ENCODE data around the gene TAB2. TPM values are rescaled to one million over a fixed set of nuclear protein-coding genes. Genes with fewer than 3 reads are reported as not detected.

The TAB2 gene
- total and polyA plus RNA-seq, 9 of the 15 experiments (the other 6 are each of a cell fraction or from before 2014, with no cell fraction given): 9.1 to 38.3 (median 18.6) TPM

GRCh38 chr6:149268768-149269167, 48.7 kb upstream of the TAB2 start:
- in situ Hi-C loops (cut with MboI): no loop called here
- FAIRE-seq: no peak
- CTCF ChIA-PET (ENCODE audit: low intra/inter-chr PET ratio): no interaction called here

More at GRCh38 chr6:149268768-149269167, 48.7 kb upstream of the TAB2 start:
- DNase-seq (ENCODE audit: extremely low read depth in 1 of 4, low spot score in 3 of 4) (no peak), ATAC-seq (no peak)
- Histone ChIP-seq H4K20me1 (replicated peaks; ENCODE audit: control insufficient read depth, insufficient read depth, low read length) (no peaks in the 10 kb centered on the region), H3K9me3 (replicated peaks; ENCODE audit: control insufficient read depth, insufficient read depth, low read depth, low read length) (0 out of 2 replicates have a peak, but pooled peaks cover 3% of the 10 kb centered on the region), H3K27ac (ENCODE audit: extremely low read depth, low read depth, low read length) (no peak overlapping the region), H3K79me2 (ENCODE audit: control insufficient read depth, insufficient read depth, low read length) (no peaks in the 10 kb centered on the region), H3K9me1 (ENCODE audit: control insufficient read depth, insufficient read depth, low read length) (no peaks in the 10 kb centered on the region), H3K4me3 (no peak overlapping the region), H3K36me3 (ENCODE audit: control insufficient read depth, insufficient read depth, low read length) (no peaks in the 10 kb centered on the region), H3K27me3 (ENCODE audit: control insufficient read depth in 2 of 2, insufficient read depth in 2 of 2, low read length in 2 of 2) (peaks cover 44% of the 10 kb centered on the region in 2 experiments), H3K4me2 (ENCODE audit: insufficient read depth, low read length) (no peak overlapping the region), H3K9ac (ENCODE audit: insufficient read depth in 1 of 2, low read depth in 2 of 2, low read length in 2 of 2) (no peak overlapping the region), H3K4me1 (replicated peaks in 1 of 2; ENCODE audit: control insufficient read depth in 2 of 2, insufficient read depth in 2 of 2, low read length in 2 of 2) (no peaks in the 10 kb centered on the region), H2AFZ (ENCODE audit: low read depth, low read length) (no peak overlapping the region)
- WGBS (ENCODE audit: insufficient coverage, low coverage, missing lambda C conversion rate): 5% methylated on average over 1 of the region's 1 CpG
- no peak for TF ChIP-seq CTCFL (IDR thresholded peaks at IDR 0.05; ENCODE audit: borderline replicate concordance, insufficient read depth, low read depth, low read length, poor library complexity, severe bottlenecking)
- TF ChIP-seq E2F6 (IDR thresholded peaks at IDR 0.05; ENCODE audit: borderline replicate concordance in 1 of 2, extremely low read depth in 1 of 2, insufficient read depth in 1 of 2, insufficient read length in 1 of 2, low read depth in 1 of 2, low read length in 1 of 2, poor library complexity in 1 of 2, severe bottlenecking in 1 of 2): no peak
- no peak for TF ChIP-seq E2F8 (IDR thresholded peaks at IDR 0.05; ENCODE audit: low read depth, partially characterized antibody)
- TF ChIP-seq TRIM24 (IDR thresholded peaks at IDR 0.05): no peak
- TF ChIP-seq TBP (optimal IDR thresholded peaks at IDR 0.05; ENCODE audit: low read depth, low read length): no peak
- no peak for TF ChIP-seq RFX7 (CRISPR knock-in tag; IDR thresholded peaks at IDR 0.05)
- no peak for TF ChIP-seq RAD51 (IDR thresholded peaks at IDR 0.05; ENCODE audit: borderline replicate concordance, low read depth)
- no peak for TF ChIP-seq HLTF (IDR thresholded peaks at IDR 0.05)
- no peak for TF ChIP-seq YBX1 (IDR thresholded peaks at IDR 0.05)
- no peak for TF ChIP-seq COPS2 (conservative IDR thresholded peaks at IDR 0.05)
- TF ChIP-seq EWSR1 (IDR thresholded peaks at IDR 0.05; ENCODE audit: borderline replicate concordance, low read depth, partially characterized antibody): no peak
- TF ChIP-seq PCBP1 (IDR thresholded peaks at IDR 0.05; ENCODE audit: low read depth, low read length, poor library complexity, severe bottlenecking): no peak
- TF ChIP-seq BACH1 (tag; IDR thresholded peaks at IDR 0.05): no peak
- no peak for TF ChIP-seq TCFL5 (CRISPR knock-in tag; conservative IDR thresholded peaks at IDR 0.05)
- intact Hi-C loops (cut with micrococcal nuclease): no loop called here
- no TSS peak for BruUV-seq (replicated peaks)
- POLR2A ChIA-PET: interaction anchor here (0.5 to 1.3 kb wide), 2 partner anchors 12 to 728 kb away, joined by 3 read pairs; no protein-coding TSS in a partner anchor
